Measurements from ENCODE around the gene UNC13C. TPM values are rescaled to one million over a fixed set of nuclear protein-coding genes. Genes with fewer than 3 reads are reported as not detected.

UNC13C gene
- total and polyA plus RNA-seq, 2 experiments from 2014 or later: 0.92 to 10.3 TPM

- Histone ChIP-seq H4K20me1 (ENCODE audit: insufficient read depth, poor library complexity, severe bottlenecking) (no peaks in the 10 kb centered on the region), H2AFZ (no peak overlapping the region), H3K79me2 (no peaks in the 10 kb centered on the region), H3K9me3 (ENCODE audit: low read depth) (no peaks in the 10 kb centered on the region), H3K9me2 (replicated peaks; ENCODE audit: insufficient read depth) (no peaks in the 10 kb centered on the region), H3K4me3 (no peak overlapping the region), H3K4me1 (ENCODE audit: insufficient read depth) (no peaks in the 10 kb centered on the region), H3K27ac (no peak overlapping the region), H3K4me2 (no peak overlapping the region), H3K27me3 (no peaks in the 10 kb centered on the region), H3K36me3 (replicated peaks; ENCODE audit: insufficient read depth, low read depth) (no peaks in the 10 kb centered on the region)
- 72% methylated on average over 7 of the region's 7 CpGs for WGBS (ENCODE audit: low lambda C conversion rate, missing lambda C conversion rate)
- DNase-seq (ENCODE audit: low spot score): no peak
- no peak for TF ChIP-seq EZH2 (IDR thresholded peaks at IDR 0.05; ENCODE audit: borderline replicate concordance)
- no peak for TF ChIP-seq CTCF (IDR thresholded peaks at IDR 0.05; ENCODE audit: poor library complexity)
- TF ChIP-seq EZH2phosphoT487 (IDR thresholded peaks at IDR 0.05; ENCODE audit: low read depth, severe bottlenecking, unreplicated experiment): no peak
Measured at GRCh38 chr15:54280726-54281125, 302.5 kb downstream of the UNC13C start.

- no peaks in the 10 kb centered on the region for H3K36me3 ChIP-seq (replicated peaks; ENCODE audit: insufficient read depth, low read depth)
- no peaks in the 10 kb centered on the region for H3K27me3 ChIP-seq
- H4K20me1 ChIP-seq (ENCODE audit: insufficient read depth, poor library complexity, severe bottlenecking): no peaks in the 10 kb centered on the region
- no peaks in the 10 kb centered on the region for H3K9me3 ChIP-seq (ENCODE audit: low read depth)
- no peaks in the 10 kb centered on the region for H3K79me2 ChIP-seq
- DNase-seq (ENCODE audit: low spot score): no peak
- H3K4me3 ChIP-seq: no peak overlapping the region
- no peak overlapping the region for H3K27ac ChIP-seq
- no peak for TF ChIP-seq EZH2 (IDR thresholded peaks at IDR 0.05; ENCODE audit: borderline replicate concordance)
- no peak for TF ChIP-seq CTCF (IDR thresholded peaks at IDR 0.05; ENCODE audit: poor library complexity)
- no peak for TF ChIP-seq EZH2phosphoT487 (IDR thresholded peaks at IDR 0.05; ENCODE audit: low read depth, severe bottlenecking, unreplicated experiment)
- no peaks in the 10 kb centered on the region for H3K9me2 ChIP-seq (replicated peaks; ENCODE audit: insufficient read depth)
- no peak overlapping the region for H3K4me2 ChIP-seq
- H2AFZ ChIP-seq: no peak overlapping the region
- H3K4me1 ChIP-seq (ENCODE audit: insufficient read depth): no peaks in the 10 kb centered on the region
- 81% methylated on average over 6 of the region's 6 CpGs for WGBS (ENCODE audit: low lambda C conversion rate, missing lambda C conversion rate)
Measured at GRCh38 chr15:54282228-54282836, 304.1 kb downstream of the UNC13C start.

- Histone ChIP-seq H3K36me3 (replicated peaks; ENCODE audit: insufficient read depth, low read depth) (no peaks in the 10 kb centered on the region), H3K79me2 (no peaks in the 10 kb centered on the region), H3K9me2 (replicated peaks; ENCODE audit: insufficient read depth) (no peaks in the 10 kb centered on the region), H3K27me3 (no peaks in the 10 kb centered on the region), H3K4me1 (ENCODE audit: insufficient read depth) (no peaks in the 10 kb centered on the region), H2AFZ (no peak overlapping the region), H3K27ac (no peak overlapping the region), H4K20me1 (ENCODE audit: insufficient read depth, poor library complexity, severe bottlenecking) (no peaks in the 10 kb centered on the region), H3K4me3 (no peak overlapping the region), H3K9me3 (ENCODE audit: low read depth) (no peaks in the 10 kb centered on the region), H3K4me2 (no peak overlapping the region)
- TF ChIP-seq EZH2phosphoT487 (IDR thresholded peaks at IDR 0.05; ENCODE audit: low read depth, severe bottlenecking, unreplicated experiment) (no peak), EZH2 (IDR thresholded peaks at IDR 0.05; ENCODE audit: borderline replicate concordance) (no peak), CTCF (IDR thresholded peaks at IDR 0.05; ENCODE audit: poor library complexity) (no peak)
- DNase-seq (ENCODE audit: low spot score): no peak
- WGBS (ENCODE audit: low lambda C conversion rate, missing lambda C conversion rate): 57% methylated on average over 1 of the region's 1 CpG
Measured at GRCh38 chr15:54288049-54288448, 309.8 kb downstream of the UNC13C start.
